Astrocyte of the spinal cord (primary cell): ENCODE results near the gene INCENP.

Source experiments
- DNase-seq: peaks from one replicate; pipeline ENCODE4 v3.0.0; 2011; ENCODE audit warnings: low read depth, low spot score
- H3K4me3 ChIP-seq: 2 replicates; pipeline ENCODE4 v1.5.1; 2011; ENCODE audit warnings: low read depth, mild to moderate bottlenecking, low read length, moderate library complexity
- in situ Hi-C: cut with HindIII; loops from 2 replicates; pipeline ENCODE4 v1.10.0; 2017; ENCODE audit warnings: low sequenced_read_pairs
- TF ChIP-seq, protein P1 (sequence below): IDR thresholded peaks from 2 replicates; pipeline ENCODE4 v1.5.1; 2012; ENCODE audit warnings: low read depth, mild to moderate bottlenecking, low read length, inconsistent platforms

INCENP gene

DNA sequence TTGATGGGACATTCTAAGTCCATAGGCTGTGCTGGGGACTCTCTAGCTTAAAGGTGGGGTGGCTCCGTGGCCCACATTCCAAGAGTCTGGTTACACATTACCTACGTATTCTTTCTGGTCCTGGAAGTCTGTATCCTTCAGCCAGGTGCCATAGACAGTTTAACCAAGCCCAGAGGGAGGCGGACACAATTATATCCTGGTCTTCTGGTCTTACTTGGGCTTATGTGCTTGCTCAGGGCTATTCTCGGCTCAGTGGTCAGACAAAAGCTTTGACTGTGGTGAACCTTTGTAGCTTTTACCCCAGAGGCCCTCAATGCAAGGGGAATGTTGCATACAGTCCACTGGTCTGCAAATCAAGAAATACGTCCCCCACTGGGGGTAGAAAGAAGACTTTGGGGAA lies 3.4 kb upstream of the INCENP start:
- no peak for DNase-seq
- H3K4me3 ChIP-seq: no peak overlapping the region
- in situ Hi-C loops: no loop called here
- TF ChIP-seq, protein P1, sequence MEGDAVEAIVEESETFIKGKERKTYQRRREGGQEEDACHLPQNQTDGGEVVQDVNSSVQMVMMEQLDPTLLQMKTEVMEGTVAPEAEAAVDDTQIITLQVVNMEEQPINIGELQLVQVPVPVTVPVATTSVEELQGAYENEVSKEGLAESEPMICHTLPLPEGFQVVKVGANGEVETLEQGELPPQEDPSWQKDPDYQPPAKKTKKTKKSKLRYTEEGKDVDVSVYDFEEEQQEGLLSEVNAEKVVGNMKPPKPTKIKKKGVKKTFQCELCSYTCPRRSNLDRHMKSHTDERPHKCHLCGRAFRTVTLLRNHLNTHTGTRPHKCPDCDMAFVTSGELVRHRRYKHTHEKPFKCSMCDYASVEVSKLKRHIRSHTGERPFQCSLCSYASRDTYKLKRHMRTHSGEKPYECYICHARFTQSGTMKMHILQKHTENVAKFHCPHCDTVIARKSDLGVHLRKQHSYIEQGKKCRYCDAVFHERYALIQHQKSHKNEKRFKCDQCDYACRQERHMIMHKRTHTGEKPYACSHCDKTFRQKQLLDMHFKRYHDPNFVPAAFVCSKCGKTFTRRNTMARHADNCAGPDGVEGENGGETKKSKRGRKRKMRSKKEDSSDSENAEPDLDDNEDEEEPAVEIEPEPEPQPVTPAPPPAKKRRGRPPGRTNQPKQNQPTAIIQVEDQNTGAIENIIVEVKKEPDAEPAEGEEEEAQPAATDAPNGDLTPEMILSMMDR: no peak

- H3K4me3 ChIP-seq: no peak overlapping the region
- no peak for DNase-seq
- TF ChIP-seq, protein P1: peak; percentile 9
- in situ Hi-C loops: no loop called here
These were observed 1.7 kb upstream of the INCENP start for GRCh38 chr11:62122076-62122475.

- peak overlapping the region; percentile 93 for H3K4me3 ChIP-seq
- in situ Hi-C loops: no loop called here
- TF ChIP-seq, protein P1: no peak
- peak; percentile 31 for DNase-seq
These were observed 639 bp downstream of the INCENP start for GRCh38 chr11:62124186-62125113.

DNA sequence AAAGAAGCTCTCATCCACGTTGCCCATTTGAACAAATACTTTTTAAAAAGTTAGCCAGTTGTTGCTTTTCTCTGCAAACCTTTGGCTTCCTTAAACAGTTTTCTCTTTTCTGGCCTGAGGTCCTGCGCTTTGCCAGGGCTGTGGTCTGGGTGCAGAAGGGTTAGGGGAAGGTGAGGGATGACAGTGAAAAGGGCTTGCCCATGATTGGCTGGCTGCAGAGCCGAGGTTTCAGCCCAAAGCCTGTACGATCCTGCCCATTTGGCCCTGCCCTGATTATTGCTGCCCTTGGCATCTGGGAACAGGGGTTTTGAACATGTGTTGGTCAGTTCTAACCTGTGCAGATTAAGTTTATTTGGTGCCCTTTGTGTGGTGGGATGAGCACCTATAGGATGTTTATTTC lies 1.5 kb downstream of the INCENP start:
- TF ChIP-seq, protein P1: no peak
- peak overlapping the region; percentile 93 for H3K4me3 ChIP-seq
- DNase-seq: no peak
- in situ Hi-C loops: no loop called here

- DNase-seq: no peak
- in situ Hi-C loops: no loop called here
- no peak overlapping the region for H3K4me3 ChIP-seq
- TF ChIP-seq, protein P1: no peak
These were observed 2.1 kb downstream of the INCENP start for GRCh38 chr11:62125881-62126280.

DNA sequence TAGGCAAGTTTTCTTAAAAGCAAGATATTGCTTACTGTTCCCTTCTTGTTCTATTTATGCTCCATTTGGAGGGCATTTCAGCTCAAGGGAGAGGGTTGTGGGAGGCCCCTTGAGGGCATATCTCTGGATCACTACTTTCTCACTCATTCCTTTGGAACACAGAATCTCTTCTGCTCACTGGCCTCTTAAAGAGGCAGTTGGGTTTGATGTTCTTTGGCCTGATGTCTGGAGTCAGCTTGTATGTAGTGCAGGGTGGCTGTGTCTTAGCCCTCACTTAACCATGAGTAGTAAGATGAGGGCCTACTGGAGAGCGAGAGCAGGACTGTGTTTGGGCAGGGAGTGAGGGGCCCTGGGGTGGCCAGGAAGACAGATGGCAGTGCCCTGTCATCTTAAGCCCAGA lies 3.6 kb downstream of the INCENP start:
- TF ChIP-seq, protein P1: no peak
- DNase-seq: no peak
- no peak overlapping the region for H3K4me3 ChIP-seq
- in situ Hi-C loops: no loop called here
